ENCODE data around the gene CHPF2. TPM values are rescaled to one million over a fixed set of nuclear protein-coding genes. Genes with fewer than 3 reads are reported as not detected.

Gene CHPF2
- total and polyA plus RNA-seq, 3 donors from 2014 or later: 22.6 to 70.5 (median 66.5) TPM

- H3K27ac ChIP-seq: no peak within 1 kb of the TSS
- intact Hi-C loops (cut with DNase I; ENCODE audit: low total_unique reads): no loop called here
- no peak within 1 kb of the TSS for H3K4me3 ChIP-seq
- no peaks in the 10 kb centered on the region for H3K36me3 ChIP-seq (ENCODE audit: low read depth, missing control alignments)
- no peaks in the 10 kb centered on the region for H3K4me1 ChIP-seq
- H3K9me3 ChIP-seq: no peaks in the 10 kb centered on the region
- TF ChIP-seq POLR2A (IDR thresholded peaks at IDR 0.05): no peak
- no peak for TF ChIP-seq CTCF (IDR thresholded peaks at IDR 0.05)
- H3K27me3 ChIP-seq: no peaks in the 10 kb centered on the region
- WGBS, 2 donors: 79 to 85% methylated on average over 17 of the region's 17 CpGs
- DNase-seq: no peak
Measured at GRCh38 chr7:151210087-151210854, 22.0 kb upstream of the CHPF2 start, which contains the start of gene H2BK1. Gene H2BK1 (minus strand): TSS chr7:151210488. CDS start chr7:151210318, 170 bp downstream.

GRCh38 chr7:151211155-151211772 is 21.0 kb upstream of the CHPF2 start:
- no peaks in the 10 kb centered on the region for H3K27me3 ChIP-seq
- no peak for DNase-seq
- intact Hi-C loops (cut with DNase I; ENCODE audit: low total_unique reads): no loop called here
- H3K9me3 ChIP-seq: no peaks in the 10 kb centered on the region
- TF ChIP-seq CTCF (IDR thresholded peaks at IDR 0.05) (no peak), POLR2A (IDR thresholded peaks at IDR 0.05) (no peak)
- no peaks in the 10 kb centered on the region for H3K4me1 ChIP-seq
- H3K36me3 ChIP-seq (ENCODE audit: low read depth, missing control alignments): no peaks in the 10 kb centered on the region
- WGBS, 2 donors: 87 to 90% methylated on average over 3 of the region's 3 CpGs
- no peak overlapping the region for H3K27ac ChIP-seq
- H3K4me3 ChIP-seq: no peak overlapping the region

- Histone ChIP-seq H3K27me3 (no peaks in the 10 kb centered on the region), H3K27ac (no peak overlapping the region), H3K4me1 (no peaks in the 10 kb centered on the region), H3K36me3 (ENCODE audit: low read depth, missing control alignments) (no peaks in the 10 kb centered on the region), H3K9me3 (no peaks in the 10 kb centered on the region), H3K4me3 (no peak overlapping the region)
- TF ChIP-seq POLR2A (IDR thresholded peaks at IDR 0.05) (no peak), CTCF (IDR thresholded peaks at IDR 0.05) (no peak)
- intact Hi-C loops (cut with DNase I; ENCODE audit: low total_unique reads): no loop called here
- no peak for DNase-seq
- 80 to 88% methylated on average over 5 of the region's 5 CpGs for WGBS, 2 donors
Measured at GRCh38 chr7:151212626-151213025, 19.7 kb upstream of the CHPF2 start.

GRCh38 chr7:151213826-151214225 is 18.5 kb upstream of the CHPF2 start:
- Histone ChIP-seq H3K27me3 (no peaks in the 10 kb centered on the region), H3K27ac (no peak overlapping the region), H3K4me1 (no peaks in the 10 kb centered on the region), H3K9me3 (no peaks in the 10 kb centered on the region), H3K36me3 (ENCODE audit: low read depth, missing control alignments) (no peaks in the 10 kb centered on the region), H3K4me3 (no peak overlapping the region)
- DNase-seq: no peak
- intact Hi-C loops (cut with DNase I; ENCODE audit: low total_unique reads): no loop called here
- 75 to 90% methylated on average over 3 of the region's 3 CpGs for WGBS, 2 donors
- TF ChIP-seq POLR2A (IDR thresholded peaks at IDR 0.05) (no peak), CTCF (IDR thresholded peaks at IDR 0.05) (no peak)

Measured in testis (tissue), 3 donors.